D721Med (cell line): ENCODE data around the gene INPP5D.

Experiments used
- DNase-seq: peaks from one replicate; pipeline ENCODE4 v3.0.0; 2011; ENCODE audit warnings: low spot score; ENCODE audit not compliant: insufficient read length
- FAIRE-seq: peaks from 2 replicates; lab custom pipeline; 2011; peaks lifted over from hg19 to GRCh38; lab: Jason Lieb, UNC
- CTCF ChIP-seq: IDR thresholded peaks from 2 replicates; pipeline ENCODE4 v1.5.1; 2012; ENCODE audit warnings: mild to moderate bottlenecking, control low read depth; ENCODE audit not compliant: insufficient read depth; ENCODE audit errors: missing control alignments

INPP5D gene

GRCh38 chr2:233241803-233242202 is 181.7 kb downstream of the INPP5D start:
- TF ChIP-seq CTCF: no peak
- no peak for DNase-seq
- FAIRE-seq: no peak

- no peak for TF ChIP-seq CTCF
- FAIRE-seq: no peak
- no peak for DNase-seq
Observed at GRCh38 chr2:233242231-233242927, 182.2 kb downstream of the INPP5D start.

GRCh38 chr2:233243348-233243747 is 183.2 kb downstream of the INPP5D start:
- no peak for TF ChIP-seq CTCF
- DNase-seq: no peak
- no peak for FAIRE-seq

GRCh38 chr2:233244818-233245217 is 184.7 kb downstream of the INPP5D start:
- no peak for DNase-seq
- FAIRE-seq: no peak
- TF ChIP-seq CTCF: no peak

- DNase-seq (no peak), FAIRE-seq (no peak)
- TF ChIP-seq CTCF: no peak
Observed at GRCh38 chr2:233245406-233245805, 185.3 kb downstream of the INPP5D start.

- no peak for TF ChIP-seq CTCF
- FAIRE-seq (no peak), DNase-seq (no peak)
Observed at GRCh38 chr2:233247116-233247515, 187.0 kb downstream of the INPP5D start.

GRCh38 chr2:233247744-233248143 is 187.6 kb downstream of the INPP5D start:
- FAIRE-seq: no peak
- DNase-seq: no peak
- TF ChIP-seq CTCF: no peak
